IMR-90 (cell line): ENCODE results near the gene FGR. TPM values are rescaled to one million over a fixed set of nuclear protein-coding genes. Genes with fewer than 3 reads are reported as not detected.

ENCODE experiments used
- ATAC-seq: fragments of 200-7000 bp; cut with Tn5 transposase; 2 replicates; pipeline ENCODE4 v1.9.1; 2020; ENCODE audit warnings: low read depth, mild to moderate bottlenecking, moderate library complexity
- BruUV-seq: library from RNA; stranded (reverse); fragments of 400-500 nt; replicated peaks from 2 replicates; lab custom pipeline; 2021; lab: Mats Ljungman, UMichigan
- CTCF ChIA-PET: fragments of 300-600 bp; formaldehyde crosslinking; extraction: SDS; loops from one replicate; lab custom pipeline; 2021; ENCODE audit warnings: antibody characterized with exemption; lab: Yijun Ruan, JAX
- POLR2A ChIA-PET: fragments of 300-600 bp; sonication (Branson Sonifier 250); formaldehyde crosslinking; loops from one replicate; lab custom pipeline; 2022; ENCODE audit warnings: antibody characterized with exemption; ENCODE audit not compliant: unreplicated experiment; lab: Charles Lee
- DNase-seq: peaks from one replicate; pipeline ENCODE4 v3.0.0; 2013
- H2AFZ ChIP-seq: replicated peaks from 2 replicates; pipeline ENCODE3; 2013; ENCODE audit warnings: low read length, mild to moderate bottlenecking; ENCODE audit not compliant: poor library complexity
- H2AK5ac ChIP-seq: 2 replicates; pipeline ENCODE4 v1.6.1; 2013; ENCODE audit warnings: low read depth, low read length, inconsistent platforms
- H2AK9ac ChIP-seq: replicated peaks from 2 replicates; pipeline ENCODE3; 2013; ENCODE audit warnings: mild to moderate bottlenecking, low read depth, low read length, moderate library complexity; ENCODE audit not compliant: poor library complexity
- H2BK120ac ChIP-seq: 2 replicates; pipeline ENCODE4 v1.6.1; 2013; ENCODE audit warnings: low read depth, low read length, inconsistent platforms
- H2BK15ac ChIP-seq: 3 replicates; pipeline ENCODE4 v1.6.1; 2013; ENCODE audit warnings: low read depth, low read length, inconsistent platforms
- H2BK20ac ChIP-seq: 2 replicates; pipeline ENCODE4 v1.6.1; 2013; ENCODE audit warnings: low read depth, mild to moderate bottlenecking, inconsistent platforms, low read length, moderate library complexity
- H2BK5ac ChIP-seq: 2 replicates; pipeline ENCODE4 v1.6.1; 2013; ENCODE audit warnings: mild to moderate bottlenecking, low read depth, low read length, inconsistent platforms; ENCODE audit not compliant: poor library complexity, severe bottlenecking
- H3K14ac ChIP-seq: replicated peaks from 2 replicates; pipeline ENCODE4 v1.6.1; 2013; ENCODE audit warnings: low read depth, low read length, inconsistent platforms
- H3K18ac ChIP-seq: 2 replicates; pipeline ENCODE4 v1.6.1; 2013; ENCODE audit warnings: low read depth, low read length, control low read depth
- H3K23ac ChIP-seq: 2 replicates; pipeline ENCODE4 v1.6.1; 2013; ENCODE audit warnings: low read depth, low read length, inconsistent platforms
- H3K27ac ChIP-seq: 2 replicates; pipeline ENCODE4 v1.5.1; 2013; ENCODE audit warnings: mild to moderate bottlenecking, control low read depth, low read length; ENCODE audit not compliant: insufficient read depth
- H3K27me3 ChIP-seq: 2 replicates; pipeline ENCODE4 v1.6.1; 2013; ENCODE audit warnings: low read length; ENCODE audit not compliant: control insufficient read depth, insufficient read depth
- H3K36me3 ChIP-seq: 2 replicates; pipeline ENCODE4 v1.6.1; 2013; ENCODE audit warnings: low read length, mixed read lengths; ENCODE audit not compliant: control insufficient read depth, insufficient read depth
- H3K4ac ChIP-seq: 2 replicates; pipeline ENCODE4 v1.6.1; 2013; ENCODE audit warnings: low read depth, low read length, inconsistent platforms
- H3K4me1 ChIP-seq: 2 replicates; pipeline ENCODE4 v1.6.1; 2013; ENCODE audit warnings: low read length, mixed read lengths; ENCODE audit not compliant: control insufficient read depth, insufficient read depth
- H3K4me2 ChIP-seq: 2 replicates; pipeline ENCODE4 v1.6.1; 2013; ENCODE audit warnings: low read depth, mild to moderate bottlenecking, control low read depth, low read length, moderate library complexity
- H3K4me3 ChIP-seq: 2 replicates; pipeline ENCODE4 v1.5.1; 2013; ENCODE audit warnings: low read depth, mild to moderate bottlenecking, control low read depth, low read length, moderate library complexity; ENCODE audit not compliant: insufficient read depth
- H3K56ac ChIP-seq: 2 replicates; pipeline ENCODE4 v1.6.1; 2013; ENCODE audit warnings: low read length, inconsistent platforms; ENCODE audit not compliant: insufficient read depth; ENCODE audit errors: extremely low read depth
- H3K79me1 ChIP-seq, 2 experiments: 2 replicates each; pipeline ENCODE4 v1.6.1; 2013; ENCODE audit warnings: low read length in 2 of 2, inconsistent platforms in 1 of 2, low read depth in 1 of 2
- H3K9ac ChIP-seq: 2 replicates; pipeline ENCODE4 v1.6.1; 2013; ENCODE audit warnings: low read depth, low read length, control low read depth
- H3K9me1 ChIP-seq: 2 replicates; pipeline ENCODE4 v1.6.1; 2013; ENCODE audit warnings: low read length, inconsistent platforms; ENCODE audit not compliant: insufficient read depth
- H3K9me3 ChIP-seq: 2 replicates; pipeline ENCODE4 v1.6.1; 2013; ENCODE audit warnings: low read length; ENCODE audit not compliant: control insufficient read depth, insufficient read depth
- H4K20me1 ChIP-seq: 2 replicates; pipeline ENCODE4 v1.6.1; 2013; ENCODE audit warnings: low read length, inconsistent platforms; ENCODE audit not compliant: insufficient read depth
- H4K5ac ChIP-seq: 2 replicates; pipeline ENCODE4 v1.6.1; 2013; ENCODE audit warnings: mild to moderate bottlenecking, low read depth, low read length, control low read depth
- H4K8ac ChIP-seq, 2 experiments: 2 replicates each; pipeline ENCODE4 v1.6.1; 2013; ENCODE audit warnings: low read depth in 2 of 2, low read length in 2 of 2, control low read depth in 1 of 2, inconsistent platforms in 1 of 2
- H4K91ac ChIP-seq: 2 replicates; pipeline ENCODE4 v1.6.1; 2013; ENCODE audit warnings: low read depth, low read length, inconsistent platforms; ENCODE audit not compliant: insufficient read depth
- NFE2L2 ChIP-seq: fragments of 150-350 bp; IDR thresholded peaks from 2 replicates; pipeline ENCODE4 v1.6.1; 2016; ENCODE audit warnings: low read depth, mild to moderate bottlenecking, low read length
- SMC3 ChIP-seq: fragments of 150-350 bp; IDR thresholded peaks from 2 replicates; pipeline ENCODE4 v1.6.1; 2016; ENCODE audit warnings: low read depth, mild to moderate bottlenecking, antibody characterized with exemption, low read length, moderate library complexity
- WGBS, 2 experiments: methylation state at CpG; one replicate each; pipeline versions ENCODE4 v1.1.5 to v1.1.7; 2013; ENCODE audit warnings: missing lambda C conversion rate in 2 of 2; ENCODE audit not compliant: insufficient read length in 1 of 2; ENCODE audit errors: extremely low coverage in 2 of 2; 5-methylcytosine and 5-hydroxymethylcytosine counted together
- dilution Hi-C: fragments of 300-500 bp; cut with HindIII; formaldehyde crosslinking; loops from one replicate; pipeline ENCODE4 v1.14.3; 2018; ENCODE audit warnings: low sequenced_read_pairs; ENCODE audit not compliant: unreplicated experiment
- in situ Hi-C: fragments of 300-500 bp; cut with MboI; formaldehyde crosslinking; loops from 3 replicates; pipeline ENCODE4 v1.14.3; 2019; ENCODE audit warnings: low sequenced_read_pairs, inconsistent platforms, mixed read lengths
- intact Hi-C: fragments of 100-400 bp; cut with micrococcal nuclease; formaldehyde crosslinking; loops from 2 replicates; pipeline ENCODE4 v1.10.0; 2022
- microRNA-seq, 2 experiments: library from miRNA; stranded (forward) in 1 of 2; unstranded in 1 of 2; fragments of 10-50 nt in 1 of 2; fragments of <30 nt in 1 of 2; gene quantifications in 1 of 2; microRNA quantifications in 1 of 2; one replicate each; pipeline versions ENCODE3 to v1.1.0; 2013 to 2020; ENCODE audit not compliant: insufficient read depth in 1 of 2, insufficient read length in 1 of 2, unreplicated experiment in 1 of 2
- polyA plus RNA-seq, 3 experiments: library from polyadenylated mRNA; depleted of rRNA; stranded (reverse); fragments of >200 nt; gene quantifications; 2 replicates each; pipeline ENCODE4 v1.2.3, GENCODE V29; 2012; ENCODE audit warnings: low replicate concordance in 1 of 3
- small RNA-seq, 5 experiments: library from RNA; depleted of rRNA; stranded (forward); fragments of <200 nt; gene quantifications; one replicate each; pipeline ENCODE3, GENCODE V24; 2012
- total RNA-seq: library from RNA; depleted of rRNA; stranded (reverse); fragments of >200 nt; gene quantifications from 2 replicates; pipeline ENCODE4 v1.2.3, GENCODE V29; 2012; rRNA removed

The FGR gene
- total and polyA plus RNA-seq, 2 of the 4 experiments (the other 2 are of a cell fraction), result not detected

- dilution Hi-C loops (no loop called here), in situ Hi-C loops (no loop called here), intact Hi-C loops (no loop called here)
- Histone ChIP-seq H2BK15ac (no peak overlapping the region), H4K20me1 (peaks cover 31% of the 10 kb centered on the region), H2BK5ac (no peak overlapping the region), H3K4me3 (no peak overlapping the region), H3K9me3 (no peaks in the 10 kb centered on the region), H3K4me2 (no peak overlapping the region), H4K8ac (no peak overlapping the region; a peak in 1 of 4 replicates), H3K4me1 (peaks cover 50% of the 10 kb centered on the region), H3K18ac (no peak overlapping the region), H3K56ac (no peak overlapping the region), H2BK20ac (no peak overlapping the region), H3K9ac (no peak overlapping the region), H2BK120ac (no peak overlapping the region), H4K5ac (no peak overlapping the region), H3K14ac (0 out of 2 replicates have a peak overlapping the region, but pooled peaks have one; percentile 45), H3K4ac (0 out of 2 replicates have a peak overlapping the region, but pooled peaks have one; percentile 40), H2AK5ac (peak overlapping the region; percentile 78; the same call in 1 of the 2 replicates), H3K23ac (peak overlapping the region; percentile 80; the same call in 1 of the 2 replicates), H2AFZ (no peak overlapping the region), H3K79me1 (peaks cover 30 to 95% of the 10 kb centered on the region in 2 experiments), H3K27ac (no peak overlapping the region), H3K36me3 (peaks cover 6% of the 10 kb centered on the region), H3K27me3 (no peaks in the 10 kb centered on the region), H2AK9ac (peak overlapping the region; percentile 63), H3K9me1 (peaks cover 26% of the 10 kb centered on the region), H4K91ac (no peak overlapping the region; the same call in 1 of the 2 replicates)
- BruUV-seq, result no TSS peak
- 85% methylated on average over 12 of the region's 18 CpGs; no CpG with 5 or more reads in 1 of the 2 experiments for WGBS, 2 experiments
- ChIA-PET POLR2A (no interaction called here), CTCF (no interaction called here)
- DNase-seq, result no peak
- TF ChIP-seq SMC3, result no peak
- TF ChIP-seq NFE2L2, result no peak
- ATAC-seq, result no peak
These were observed 72.2 kb downstream of the FGR start for GRCh38 chr1:27562534-27563340.

Small RNAs within 50 kb of the gene (microRNA-seq; reads per million reads assigned to microRNA genes)
- gene AL031729.1 (ENCODE audit: insufficient read depth, insufficient read length), result not detected
- gene RNU6-949P (ENCODE audit: insufficient read depth, insufficient read length), result not detected

Small RNAs within 50 kb of the gene (small RNA-seq; reads per million reads assigned to genes)
- gene AL031729.1 (0 to 0.46 (median 0) reads per million in 5 experiments), gene RNU6-949P (0 to 0.60 (median 0) reads per million in 5 experiments)

Other genes starting within 250 kb of the FGR start
- 0.72 and 0.83 TPM in 2 replicates for gene GPR3, start 242.6 kb downstream of the FGR start, total RNA-seq
- gene GPR3, start 242.6 kb downstream of the FGR start, polyA plus RNA-seq (2012; rRNA removed), result 4.8 and 5.4 TPM in 2 replicates
- gene WASF2, start 145.0 kb downstream of the FGR start, total RNA-seq, result 7.5 and 7.9 TPM in 2 replicates
- gene WASF2, start 145.0 kb downstream of the FGR start, polyA plus RNA-seq (2012; rRNA removed), result 45.0 and 45.4 TPM in 2 replicates
- 1.7 and 2.0 TPM in 2 replicates for gene AHDC1, start 31.0 kb downstream of the FGR start, total RNA-seq
- 11.6 and 16.1 TPM in 2 replicates for gene AHDC1, start 31.0 kb downstream of the FGR start, polyA plus RNA-seq (2012; rRNA removed)
- gene IFI6, start 37.0 kb upstream of the FGR start, total RNA-seq, result 6.7 and 7.3 TPM in 2 replicates
- gene IFI6, start 37.0 kb upstream of the FGR start, polyA plus RNA-seq (2012; rRNA removed), result 16.8 and 17.2 TPM in 2 replicates
- gene FAM76A, start 90.8 kb upstream of the FGR start, total RNA-seq, result 8.6 and 10.0 TPM in 2 replicates
- 2.3 and 2.6 TPM in 2 replicates for gene FAM76A, start 90.8 kb upstream of the FGR start, polyA plus RNA-seq (2012; rRNA removed)
- 54.8 and 68.3 TPM in 2 replicates for gene STX12, start 138.0 kb upstream of the FGR start, total RNA-seq
- 22.5 and 28.6 TPM in 2 replicates for gene STX12, start 138.0 kb upstream of the FGR start, polyA plus RNA-seq (2012; rRNA removed)
- 60.5 and 80.1 TPM in 2 replicates for gene PPP1R8, start 195.6 kb upstream of the FGR start, total RNA-seq
- gene PPP1R8, start 195.6 kb upstream of the FGR start, polyA plus RNA-seq (2012; rRNA removed), result 43.3 and 53.8 TPM in 2 replicates
- gene THEMIS2, start 237.4 kb upstream of the FGR start, total RNA-seq, result 3.6 and 4.5 TPM in 2 replicates
- gene THEMIS2, start 237.4 kb upstream of the FGR start, polyA plus RNA-seq (2012; rRNA removed), result 4.9 and 5.0 TPM in 2 replicates